Measurements from ENCODE around the gene NRDC.

DNA sequence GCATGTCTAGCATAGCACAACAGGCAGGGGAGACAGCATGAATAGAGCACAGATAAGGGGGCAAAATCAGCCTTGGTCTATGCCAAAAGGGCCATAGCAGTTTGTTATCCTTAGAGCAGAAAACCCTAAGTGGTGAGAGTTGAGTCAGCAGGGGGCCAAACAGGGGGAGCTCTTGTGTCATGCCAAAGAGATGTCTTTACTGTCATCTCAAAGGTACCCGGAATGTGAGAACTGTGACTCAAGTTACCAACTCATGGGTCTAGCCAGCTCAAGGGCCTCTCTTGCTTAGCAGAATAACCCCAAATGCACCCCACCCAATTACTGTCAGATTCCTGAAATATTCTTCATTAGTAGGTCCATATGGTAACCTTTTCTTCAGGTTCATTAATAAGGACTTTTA is 45.9 kb upstream of the NRDC start:
- TF ChIP-seq SP2 (tag by site-specific recombination; IDR thresholded peaks at IDR 0.05) (no peak), ZNF23 (tag by site-specific recombination; IDR thresholded peaks at IDR 0.05; ENCODE audit: borderline replicate concordance) (no peak), ZNF184 (tag by site-specific recombination; IDR thresholded peaks at IDR 0.05) (no peak)
